Measurements from ENCODE around the gene TGFBR3.

Gene TGFBR3

GRCh38 chr1:91735266-91735845 lies 150.6 kb downstream of the TGFBR3 start:
- TF ChIP-seq POLR2AphosphoS5 (IDR thresholded peaks at IDR 0.05; ENCODE audit: low read depth, low read length) (no peak), REST (IDR thresholded peaks at IDR 0.05; ENCODE audit: insufficient read depth in 1 of 2, low read depth in 2 of 2, low read length in 2 of 2) (no peak), SIN3A (IDR thresholded peaks at IDR 0.05; ENCODE audit: borderline replicate concordance, insufficient read depth, low read length) (no peak), TAF1 (IDR thresholded peaks at IDR 0.05; ENCODE audit: borderline replicate concordance, insufficient read depth, low read length) (no peak), FOXP2 (optimal IDR thresholded peaks at IDR 0.05; ENCODE audit: borderline replicate concordance, extremely low read depth, extremely low read length, insufficient read depth) (no peak)

GRCh38 chr1:91734761-91735160 lies 151.2 kb downstream of the TGFBR3 start:
- TF ChIP-seq FOXP2 (optimal IDR thresholded peaks at IDR 0.05; ENCODE audit: borderline replicate concordance, extremely low read depth, extremely low read length, insufficient read depth), result no peak

GRCh38 chr1:91733108-91733710 lies 152.7 kb downstream of the TGFBR3 start:
- TF ChIP-seq FOXP2 (optimal IDR thresholded peaks at IDR 0.05; ENCODE audit: borderline replicate concordance, extremely low read depth, extremely low read length, insufficient read depth) (no peak), REST (IDR thresholded peaks at IDR 0.05; ENCODE audit: insufficient read depth in 1 of 2, low read depth in 2 of 2, low read length in 2 of 2) (no peak), TAF1 (IDR thresholded peaks at IDR 0.05; ENCODE audit: borderline replicate concordance, insufficient read depth, low read length) (no peak), POLR2AphosphoS5 (IDR thresholded peaks at IDR 0.05; ENCODE audit: low read depth, low read length) (no peak)

- no peak for TF ChIP-seq REST (IDR thresholded peaks at IDR 0.05; ENCODE audit: insufficient read depth in 1 of 2, low read depth in 2 of 2, low read length in 2 of 2)
- no peak for TF ChIP-seq POLR2AphosphoS5 (IDR thresholded peaks at IDR 0.05; ENCODE audit: low read depth, low read length)
- no peak for TF ChIP-seq TAF1 (IDR thresholded peaks at IDR 0.05; ENCODE audit: borderline replicate concordance, insufficient read depth, low read length)
- TF ChIP-seq FOXP2 (optimal IDR thresholded peaks at IDR 0.05; ENCODE audit: borderline replicate concordance, extremely low read depth, extremely low read length, insufficient read depth), result no peak
- 0 out of 2 replicates have a peak, but pooled peaks have one; percentile 56 for TF ChIP-seq SIN3A (IDR thresholded peaks at IDR 0.05; ENCODE audit: borderline replicate concordance, insufficient read depth, low read length)
These were observed 153.5 kb downstream of the TGFBR3 start for GRCh38 chr1:91732291-91733107.

- no peak for TF ChIP-seq SIN3A (IDR thresholded peaks at IDR 0.05; ENCODE audit: borderline replicate concordance, insufficient read depth, low read length)
These were observed 154.1 kb downstream of the TGFBR3 start for GRCh38 chr1:91731815-91732214.
